Bronchial epithelial cell (primary cell): ENCODE data around the gene PYGB. TPM values are rescaled to one million over a fixed set of nuclear protein-coding genes. Genes with fewer than 3 reads are reported as not detected.

Experiments
- DNase-seq: peaks from one replicate; pipeline ENCODE4 v3.0.0-alpha.2; 2010; ENCODE audit warnings: low read depth
- FAIRE-seq: peaks from 2 replicates; lab custom pipeline; 2011; peaks lifted over from hg19 to GRCh38; lab: Jason Lieb, UNC
- H3K27me3 ChIP-seq: 2 replicates; pipeline ENCODE4 v1.5.1; 2011; ENCODE audit warnings: low read length; ENCODE audit not compliant: control insufficient read depth, insufficient read depth
- H3K36me3 ChIP-seq: 2 replicates; pipeline ENCODE4 v1.5.1; 2011; ENCODE audit warnings: low read length; ENCODE audit not compliant: control insufficient read depth, insufficient read depth
- H3K4me3 ChIP-seq: 2 replicates; pipeline ENCODE4 v1.5.1; 2011; ENCODE audit warnings: mild to moderate bottlenecking, low read depth, low read length, control low read depth
- total RNA-seq: library from RNA; depleted of rRNA; stranded (reverse); fragments of >200 nt; gene quantifications from 2 replicates; pipeline ENCODE4 v1.2.1, GENCODE V29; 2014
- TF ChIP-seq, protein P1 (sequence below): IDR thresholded peaks from 2 replicates; pipeline ENCODE4 v1.5.1; 2011; ENCODE audit warnings: mild to moderate bottlenecking, moderate library complexity, low read length, control low read depth, inconsistent platforms; ENCODE audit not compliant: insufficient read depth, severe bottlenecking

Gene PYGB
- 213 and 243 TPM in 2 replicates for total RNA-seq

DNA sequence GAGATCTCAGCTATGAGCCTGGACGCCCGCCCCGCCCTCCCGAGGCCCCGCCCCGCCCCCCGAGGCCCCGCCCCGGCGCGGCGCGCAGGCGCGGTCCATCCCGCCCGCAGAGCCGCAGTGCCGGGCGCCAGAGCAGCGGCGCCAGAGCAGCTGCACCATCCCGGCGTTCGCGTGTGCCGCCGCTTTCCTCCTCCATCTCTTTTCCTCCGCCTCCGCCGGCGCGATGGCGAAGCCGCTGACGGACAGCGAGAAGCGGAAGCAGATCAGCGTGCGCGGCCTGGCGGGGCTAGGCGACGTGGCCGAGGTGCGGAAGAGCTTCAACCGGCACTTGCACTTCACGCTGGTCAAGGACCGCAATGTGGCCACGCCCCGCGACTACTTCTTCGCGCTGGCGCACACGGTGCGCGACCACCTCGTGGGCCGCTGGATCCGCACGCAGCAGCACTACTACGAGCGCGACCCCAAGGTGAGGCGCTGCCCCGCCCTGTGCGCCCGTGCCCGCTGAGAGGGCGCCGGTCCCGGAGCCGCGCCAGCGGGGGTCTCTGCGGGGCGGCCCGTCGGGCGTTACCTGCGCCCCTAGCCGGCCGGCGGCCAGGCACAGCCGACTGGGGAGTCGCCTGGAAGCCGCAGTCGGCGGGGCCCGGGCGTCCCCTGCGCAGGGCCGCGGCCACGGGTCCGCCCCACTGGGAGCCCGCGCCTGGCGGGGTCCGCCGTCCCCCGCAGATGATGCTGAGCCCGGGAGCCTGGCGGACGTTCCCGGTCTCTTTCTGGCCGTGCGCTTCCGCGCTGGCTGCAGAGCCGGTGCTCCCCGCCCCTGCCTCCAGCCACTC, at the start of gene PYGB:
TSS of gene PYGB (plus strand) at position 130 of the 830 bp plus-strand sequence. CDS start at position 224, 94 bp downstream.
- DNase-seq (peak; percentile 66), FAIRE-seq (no peak)
- Histone ChIP-seq H3K4me3 (peak within 1 kb of the TSS; percentile 89), H3K36me3 (peaks cover 10% of the 10 kb centered on the region), H3K27me3 (no peaks in the 10 kb centered on the region)
- TF ChIP-seq, protein P1, sequence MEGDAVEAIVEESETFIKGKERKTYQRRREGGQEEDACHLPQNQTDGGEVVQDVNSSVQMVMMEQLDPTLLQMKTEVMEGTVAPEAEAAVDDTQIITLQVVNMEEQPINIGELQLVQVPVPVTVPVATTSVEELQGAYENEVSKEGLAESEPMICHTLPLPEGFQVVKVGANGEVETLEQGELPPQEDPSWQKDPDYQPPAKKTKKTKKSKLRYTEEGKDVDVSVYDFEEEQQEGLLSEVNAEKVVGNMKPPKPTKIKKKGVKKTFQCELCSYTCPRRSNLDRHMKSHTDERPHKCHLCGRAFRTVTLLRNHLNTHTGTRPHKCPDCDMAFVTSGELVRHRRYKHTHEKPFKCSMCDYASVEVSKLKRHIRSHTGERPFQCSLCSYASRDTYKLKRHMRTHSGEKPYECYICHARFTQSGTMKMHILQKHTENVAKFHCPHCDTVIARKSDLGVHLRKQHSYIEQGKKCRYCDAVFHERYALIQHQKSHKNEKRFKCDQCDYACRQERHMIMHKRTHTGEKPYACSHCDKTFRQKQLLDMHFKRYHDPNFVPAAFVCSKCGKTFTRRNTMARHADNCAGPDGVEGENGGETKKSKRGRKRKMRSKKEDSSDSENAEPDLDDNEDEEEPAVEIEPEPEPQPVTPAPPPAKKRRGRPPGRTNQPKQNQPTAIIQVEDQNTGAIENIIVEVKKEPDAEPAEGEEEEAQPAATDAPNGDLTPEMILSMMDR, result no peak

GRCh38 chr20:25198663-25199383, 49.1 kb upstream of the PYGB start:
- TF ChIP-seq, protein P1, result no peak
- H3K27me3 ChIP-seq, result no peaks in the 10 kb centered on the region
- DNase-seq (no peak), FAIRE-seq (no peak)
- peaks cover 1% of the 10 kb centered on the region for H3K36me3 ChIP-seq
- H3K4me3 ChIP-seq, result no peak overlapping the region

DNA sequence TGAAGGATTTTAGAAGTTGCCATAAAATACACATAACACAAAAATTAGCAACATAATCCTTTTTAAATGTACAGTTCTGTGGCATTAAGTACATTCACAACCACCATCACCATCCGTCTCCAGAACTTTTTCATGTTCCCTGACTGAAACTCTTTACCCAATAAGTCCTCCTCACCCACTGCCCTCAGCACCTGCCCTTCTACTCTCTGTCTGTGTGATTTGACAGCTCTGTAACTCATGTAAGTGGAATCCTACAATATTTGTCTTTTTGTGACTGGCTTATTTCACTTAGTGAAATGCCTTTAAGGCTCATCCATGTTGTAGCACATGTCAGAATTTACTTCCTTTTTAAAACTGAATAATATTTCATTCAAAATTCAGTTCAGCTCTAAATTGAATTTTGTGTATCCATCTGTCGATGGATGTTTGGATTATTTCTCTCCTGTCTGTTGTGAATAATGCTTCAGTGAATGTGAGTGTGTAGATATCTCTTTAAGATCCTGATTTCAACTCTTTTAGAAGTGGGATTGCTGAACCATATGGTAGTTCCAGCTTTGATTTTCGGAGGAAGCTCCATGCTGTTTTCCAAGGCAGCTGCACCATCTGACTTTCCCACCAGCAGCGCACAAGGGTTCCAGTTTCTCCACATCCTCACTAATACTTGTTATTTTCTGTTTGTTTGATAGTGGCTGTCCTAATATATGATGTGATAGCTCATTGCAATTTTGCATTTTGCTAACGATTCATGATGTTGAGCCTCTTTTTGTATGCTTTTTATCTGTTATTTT, 48.2 kb upstream of the PYGB start:
- H3K4me3 ChIP-seq, result no peak overlapping the region
- H3K36me3 ChIP-seq, result peaks cover 1% of the 10 kb centered on the region
- no peaks in the 10 kb centered on the region for H3K27me3 ChIP-seq
- FAIRE-seq, result no peak
- TF ChIP-seq, protein P1, result no peak
- no peak for DNase-seq

DNA sequence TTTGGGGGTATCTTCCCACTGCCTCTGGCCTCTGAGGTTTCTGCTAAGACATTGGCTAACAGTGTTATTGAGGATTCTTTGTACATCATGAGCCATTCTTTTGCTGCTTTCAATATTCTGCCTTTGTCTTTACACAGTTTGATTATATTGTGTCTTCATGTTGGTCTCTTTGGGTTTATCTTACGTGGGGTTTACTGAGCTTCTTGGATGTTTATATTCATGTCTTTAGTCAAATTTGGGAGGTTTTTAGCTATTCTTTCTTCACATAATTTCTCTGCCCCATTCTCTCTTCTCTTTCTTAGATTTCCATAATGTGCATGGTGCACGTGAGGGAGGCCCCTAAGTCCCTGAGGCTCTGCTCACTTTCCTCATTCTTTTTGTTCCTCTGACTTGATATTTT, 44.8 kb upstream of the PYGB start:
- Histone ChIP-seq H3K27me3 (no peaks in the 10 kb centered on the region), H3K4me3 (no peak overlapping the region), H3K36me3 (peaks cover 4% of the 10 kb centered on the region)
- TF ChIP-seq, protein P1, result no peak
- no peak for DNase-seq
- no peak for FAIRE-seq

DNA sequence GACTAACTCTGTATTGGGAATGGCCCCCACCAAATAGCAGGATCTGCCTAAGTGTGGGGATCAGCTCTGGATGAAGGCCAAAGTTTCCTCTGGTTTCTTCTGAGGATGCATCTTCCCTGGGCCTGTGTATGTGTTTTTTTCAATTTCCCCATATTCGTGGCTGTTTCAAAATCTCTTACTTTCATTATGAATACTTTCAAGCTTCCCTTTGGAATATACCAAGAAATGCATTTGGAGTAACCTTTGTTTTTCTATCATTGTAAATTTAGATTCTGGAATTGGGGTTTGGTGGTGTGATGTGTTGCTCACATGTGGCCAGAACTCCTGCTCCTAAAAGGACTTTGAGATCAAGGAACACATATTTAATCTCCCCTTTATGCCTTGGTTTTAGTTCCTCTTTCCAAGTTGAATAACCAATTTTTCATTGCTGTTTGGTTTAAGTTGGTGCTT, 44.0 kb upstream of the PYGB start:
- peaks cover 4% of the 10 kb centered on the region for H3K36me3 ChIP-seq
- DNase-seq, result no peak
- TF ChIP-seq, protein P1, result no peak
- H3K27me3 ChIP-seq, result no peaks in the 10 kb centered on the region
- FAIRE-seq, result no peak
- H3K4me3 ChIP-seq, result no peak overlapping the region
